A673 (cell line): Measurements from ENCODE around the gene GPS1. TPM values are rescaled to one million over a fixed set of nuclear protein-coding genes. Genes with fewer than 3 reads are reported as not detected.
A peak's percentile ranks its signal among the peaks of the same experiment; 100 is the strongest.

Source experiments
- BruUV-seq: library from RNA; stranded (reverse); fragments of 400-500 nt; replicated peaks from 2 replicates; lab custom pipeline; 2021; lab: Mats Ljungman, UMichigan
- CTCF ChIA-PET: fragments of 300-600 bp; sonication (Branson Sonifier 250); formaldehyde crosslinking; loops from one replicate; lab custom pipeline; 2022; ENCODE audit warnings: antibody characterized with exemption; lab: Charles Lee
- POLR2A ChIA-PET: fragments of 300-600 bp; sonication (Branson Sonifier 250); formaldehyde crosslinking; loops from one replicate; lab custom pipeline; 2022; ENCODE audit warnings: antibody characterized with exemption; ENCODE audit not compliant: low non-redundant PET; lab: Charles Lee
- DNase-seq: peaks from one replicate; pipeline ENCODE4 v3.0.0-alpha.2; 2015; ENCODE audit warnings: low spot score
- H3K27ac ChIP-seq: fragments of 200-600 bp; sonication (generic); 2 replicates; pipeline ENCODE4 v1.5.1; 2016; ENCODE audit warnings: mixed run types, low read depth, mild to moderate bottlenecking, mixed read lengths, antibody characterized with exemption, low read length; ENCODE audit not compliant: poor library complexity, severe bottlenecking
- H3K27me3 ChIP-seq: fragments of 200-600 bp; sonication (generic); replicated peaks from 2 replicates; pipeline ENCODE4 v1.6.1; 2017; ENCODE audit warnings: mixed run types, low read depth, mild to moderate bottlenecking, mixed read lengths, antibody characterized with exemption, low read length; ENCODE audit not compliant: insufficient read depth, poor library complexity
- H3K36me3 ChIP-seq: fragments of 200-600 bp; sonication (generic); 2 replicates; pipeline ENCODE4 v1.6.1; 2016; ENCODE audit warnings: mixed run types, mild to moderate bottlenecking, mixed read lengths, antibody characterized with exemption, low read length; ENCODE audit not compliant: insufficient read depth, poor library complexity, severe bottlenecking
- H3K4me1 ChIP-seq: fragments of 200-600 bp; sonication (generic); 2 replicates; pipeline ENCODE4 v1.6.1; 2017; ENCODE audit warnings: mixed run types, mild to moderate bottlenecking, mixed read lengths, antibody characterized with exemption, low read length; ENCODE audit not compliant: insufficient read depth, poor library complexity, severe bottlenecking
- H3K4me3 ChIP-seq: fragments of 200-600 bp; sonication (generic); 2 replicates; pipeline ENCODE4 v1.5.1; 2016; ENCODE audit warnings: low read depth, mixed run types, mild to moderate bottlenecking, mixed read lengths, low read length; ENCODE audit not compliant: poor library complexity, severe bottlenecking
- H3K9me3 ChIP-seq: fragments of 200-600 bp; sonication (generic); 2 replicates; pipeline ENCODE4 v1.6.1; 2016; ENCODE audit warnings: mixed run types, low read depth, mild to moderate bottlenecking, mixed read lengths, antibody characterized with exemption, low read length; ENCODE audit not compliant: poor library complexity, severe bottlenecking
- CTCF ChIP-seq: fragments of 300-800, 200-600 bp; sonication (generic); conservative IDR thresholded peaks from 2 replicates; pipeline ENCODE4 v1.5.1; 2017; ENCODE audit warnings: low read depth, mild to moderate bottlenecking, antibody characterized with exemption, low read length, moderate library complexity, mixed read lengths
- EZH2 ChIP-seq: fragments of 200-600 bp; sonication (generic); IDR thresholded peaks from 2 replicates; pipeline ENCODE4 v1.6.1; 2017; ENCODE audit warnings: borderline replicate concordance, low read depth, mild to moderate bottlenecking, mixed read lengths, antibody characterized with exemption, low read length; ENCODE audit not compliant: poor library complexity, severe bottlenecking
- intact Hi-C: fragments of 100-400 bp; cut with micrococcal nuclease; formaldehyde crosslinking; loops from one replicate; pipeline ENCODE4 v1.10.0; 2022; ENCODE audit not compliant: unreplicated experiment
- total RNA-seq: library from RNA; stranded (reverse); gene quantifications from 2 replicates; pipeline ENCODE4 v1.2.3, GENCODE V29; 2021

Gene GPS1
- total RNA-seq, 1 experiment from 2014 or later, result 162 TPM

GRCh38 chr17:82016875-82017459 lies 34.7 kb upstream of the GPS1 start:
- Histone ChIP-seq H3K4me3 (no peak overlapping the region), H3K27me3 (no peaks in the 10 kb centered on the region), H3K4me1 (peaks cover 21% of the 10 kb centered on the region), H3K9me3 (no peaks in the 10 kb centered on the region), H3K27ac (no peak overlapping the region), H3K36me3 (peaks cover 8% of the 10 kb centered on the region)
- no TSS peak for BruUV-seq
- CTCF ChIA-PET, result no interaction called here
- POLR2A ChIA-PET, result interaction anchor here (0.6 kb wide), 1 partner anchor 28 kb away, joined by 4 read pairs; no protein-coding TSS in a partner anchor
- intact Hi-C loops, result no loop called here
- no peak for DNase-seq
- TF ChIP-seq EZH2, result no peak
- TF ChIP-seq CTCF, result no peak

- H3K27ac ChIP-seq, result no peak overlapping the region
- no peak for DNase-seq
- no peaks in the 10 kb centered on the region for H3K9me3 ChIP-seq
- H3K4me1 ChIP-seq, result peaks cover 23% of the 10 kb centered on the region
- TF ChIP-seq CTCF (no peak), EZH2 (no peak)
- no TSS peak for BruUV-seq
- H3K4me3 ChIP-seq, result no peak overlapping the region
- CTCF ChIA-PET, result no interaction called here
- no peaks in the 10 kb centered on the region for H3K27me3 ChIP-seq
- peaks cover 8% of the 10 kb centered on the region for H3K36me3 ChIP-seq
- POLR2A ChIA-PET, result interaction anchor here (0.6 kb wide), 1 partner anchor 201 kb away, joined by 6 read pairs; no protein-coding TSS in a partner anchor
- intact Hi-C loops, result no loop called here
These were observed 34.0 kb upstream of the GPS1 start for GRCh38 chr17:82017612-82018151.

- CTCF ChIA-PET, result no interaction called here
These were observed 33.3 kb upstream of the GPS1 start for GRCh38 chr17:82018152-82018988.

More at GRCh38 chr17:82018152-82018988, 33.3 kb upstream of the GPS1 start:
- intact Hi-C loops, result no loop called here
- no peak overlapping the region for H3K4me3 ChIP-seq
- TF ChIP-seq CTCF (no peak), EZH2 (no peak)
- H3K27ac ChIP-seq, result no peak overlapping the region
- no peak for DNase-seq
- POLR2A ChIA-PET, result no interaction called here
- TSS peak; percentile 73 for BruUV-seq
- H3K9me3 ChIP-seq, result no peaks in the 10 kb centered on the region
- peaks cover 23% of the 10 kb centered on the region for H3K4me1 ChIP-seq
- H3K27me3 ChIP-seq, result no peaks in the 10 kb centered on the region
- H3K36me3 ChIP-seq, result peaks cover 8% of the 10 kb centered on the region
